Hippocampal formation (tissue), 2 donors: ENCODE measurements around the gene KRTAP10-1.

Experiments
- DNase-seq, 2 donors: peaks; one replicate each; lab custom pipeline; 2025; lab: John Stamatoyannopoulos, UW

Gene KRTAP10-1

GRCh38 chr21:44528634-44528995 lies 11.4 kb downstream of the KRTAP10-1 start:
- no peak for DNase-seq

- no peak for DNase-seq
Observed at GRCh38 chr21:44527983-44528633, 11.9 kb downstream of the KRTAP10-1 start.

GRCh38 chr21:44527156-44527982 lies 12.6 kb downstream of the KRTAP10-1 start:
- DNase-seq: no peak

- DNase-seq: no peak
Observed at GRCh38 chr21:44526096-44526997, 13.6 kb downstream of the KRTAP10-1 start.

GRCh38 chr21:44525391-44526095 lies 14.5 kb downstream of the KRTAP10-1 start:
- no peak for DNase-seq

- DNase-seq: no peak
Observed at GRCh38 chr21:44524414-44525371, 15.3 kb downstream of the KRTAP10-1 start.

GRCh38 chr21:44523567-44524413 lies 16.2 kb downstream of the KRTAP10-1 start:
- DNase-seq: no peak

- no peak for DNase-seq
Observed at GRCh38 chr21:44522753-44523204, 17.2 kb downstream of the KRTAP10-1 start.

- no peak for DNase-seq
Observed at GRCh38 chr21:44521928-44522752, 17.9 kb downstream of the KRTAP10-1 start.

GRCh38 chr21:44521301-44521927 lies 18.6 kb downstream of the KRTAP10-1 start:
- no peak for DNase-seq

GRCh38 chr21:44520326-44521300 lies 19.4 kb downstream of the KRTAP10-1 start:
- DNase-seq: no peak

- no peak for DNase-seq
Observed at GRCh38 chr21:44519346-44520325, 20.4 kb downstream of the KRTAP10-1 start.

- DNase-seq: no peak
Observed at GRCh38 chr21:44518686-44519085, 21.3 kb downstream of the KRTAP10-1 start.

- DNase-seq: peak in 1 of 2 donors; percentile 5
Observed at GRCh38 chr21:44517175-44517899, 22.7 kb downstream of the KRTAP10-1 start.

- DNase-seq: no peak
Observed at GRCh38 chr21:44516828-44517174, 23.2 kb downstream of the KRTAP10-1 start.
